ENCODE data around the gene OPN1SW. TPM values are rescaled to one million over a fixed set of nuclear protein-coding genes. Genes with fewer than 3 reads are reported as not detected.

Gene OPN1SW
- not detected for polyA plus RNA-seq (2013, experiment 1 of 2)
- not detected for polyA plus RNA-seq (2013, experiment 2 of 2)

- H3K36me3 ChIP-seq (ENCODE audit: control insufficient read depth, insufficient read depth, low read length) = peaks cover 38% of the 10 kb centered on the region
- 93 to 100% methylated on average over 2 of the region's 4 CpGs for whole genome bisulfite sequencing, 2 experiments (ENCODE audit: insufficient coverage in 2 of 2)
- H3K27ac ChIP-seq (ENCODE audit: low read depth, low read length, severe bottlenecking) = no peak within 1 kb of the TSS
- H3K4me3 ChIP-seq (ENCODE audit: extremely low read depth, insufficient read depth, low read length, poor library complexity, severe bottlenecking) = no peak within 1 kb of the TSS
- H3K4me1 ChIP-seq (ENCODE audit: control insufficient read depth, insufficient read depth, low read length, poor library complexity, severe bottlenecking) = peaks cover under 1% of the 10 kb centered on the region
- no peaks in the 10 kb centered on the region for H3K9me3 ChIP-seq (ENCODE audit: control insufficient read depth, low read length)
These were observed at the start of gene OPN1SW for GRCh38 chr7:128775744-128776474. TSS of gene OPN1SW (minus strand) at chr7:128775794. CDS start at chr7:128775781, 13 bp downstream.

GRCh38 chr7:128821724-128822123, 46.1 kb upstream of the OPN1SW start:
- Histone ChIP-seq H3K9me3 (ENCODE audit: control insufficient read depth, low read length) (no peaks in the 10 kb centered on the region), H3K27ac (ENCODE audit: low read depth, low read length, severe bottlenecking) (no peak overlapping the region), H3K4me3 (ENCODE audit: extremely low read depth, insufficient read depth, low read length, poor library complexity, severe bottlenecking) (no peak overlapping the region), H3K36me3 (ENCODE audit: control insufficient read depth, insufficient read depth, low read length) (no peaks in the 10 kb centered on the region), H3K4me1 (ENCODE audit: control insufficient read depth, insufficient read depth, low read length, poor library complexity, severe bottlenecking) (peaks cover 14% of the 10 kb centered on the region)
- 86 to 100% methylated on average over 3 of the region's 4 CpGs for WGBS, 2 experiments (ENCODE audit: insufficient coverage in 2 of 2)

- Histone ChIP-seq H3K9me3 (ENCODE audit: control insufficient read depth, low read length) (no peaks in the 10 kb centered on the region), H3K27ac (ENCODE audit: low read depth, low read length, severe bottlenecking) (no peak overlapping the region), H3K4me1 (ENCODE audit: control insufficient read depth, insufficient read depth, low read length, poor library complexity, severe bottlenecking) (peaks cover 8% of the 10 kb centered on the region), H3K36me3 (ENCODE audit: control insufficient read depth, insufficient read depth, low read length) (no peaks in the 10 kb centered on the region), H3K4me3 (ENCODE audit: extremely low read depth, insufficient read depth, low read length, poor library complexity, severe bottlenecking) (no peak overlapping the region)
- 63 to 71% methylated on average over 2 to 3 of the region's 3 CpGs for WGBS, 2 experiments (ENCODE audit: insufficient coverage in 2 of 2)
These were observed 43.1 kb upstream of the OPN1SW start for GRCh38 chr7:128818694-128819093.

- Histone ChIP-seq H3K36me3 (ENCODE audit: control insufficient read depth, insufficient read depth, low read length) (peaks cover 17% of the 10 kb centered on the region), H3K4me3 (ENCODE audit: extremely low read depth, insufficient read depth, low read length, poor library complexity, severe bottlenecking) (no peak overlapping the region), H3K9me3 (ENCODE audit: control insufficient read depth, low read length) (no peaks in the 10 kb centered on the region), H3K27ac (ENCODE audit: low read depth, low read length, severe bottlenecking) (no peak overlapping the region), H3K4me1 (ENCODE audit: control insufficient read depth, insufficient read depth, low read length, poor library complexity, severe bottlenecking) (peaks cover 11% of the 10 kb centered on the region)
- whole genome bisulfite sequencing, 2 experiments (ENCODE audit: insufficient coverage in 2 of 2) = 97 to 98% methylated on average over 4 to 5 of the region's 7 CpGs
These were observed 39.8 kb upstream of the OPN1SW start for GRCh38 chr7:128815289-128815942.

GRCh38 chr7:128814499-128814898, 38.9 kb upstream of the OPN1SW start:
- H3K27ac ChIP-seq (ENCODE audit: low read depth, low read length, severe bottlenecking) = no peak overlapping the region
- H3K9me3 ChIP-seq (ENCODE audit: control insufficient read depth, low read length) = no peaks in the 10 kb centered on the region
- no peak overlapping the region for H3K4me3 ChIP-seq (ENCODE audit: extremely low read depth, insufficient read depth, low read length, poor library complexity, severe bottlenecking)
- peaks cover 26% of the 10 kb centered on the region for H3K36me3 ChIP-seq (ENCODE audit: control insufficient read depth, insufficient read depth, low read length)
- 92 to 94% methylated on average over 6 of the region's 6 CpGs for WGBS, 2 experiments (ENCODE audit: insufficient coverage in 2 of 2)
- peaks cover 11% of the 10 kb centered on the region for H3K4me1 ChIP-seq (ENCODE audit: control insufficient read depth, insufficient read depth, low read length, poor library complexity, severe bottlenecking)

- Histone ChIP-seq H3K4me3 (ENCODE audit: extremely low read depth, insufficient read depth, low read length, poor library complexity, severe bottlenecking) (no peak overlapping the region), H3K4me1 (ENCODE audit: control insufficient read depth, insufficient read depth, low read length, poor library complexity, severe bottlenecking) (peaks cover 3% of the 10 kb centered on the region), H3K9me3 (ENCODE audit: control insufficient read depth, low read length) (no peaks in the 10 kb centered on the region), H3K27ac (ENCODE audit: low read depth, low read length, severe bottlenecking) (no peak overlapping the region), H3K36me3 (ENCODE audit: control insufficient read depth, insufficient read depth, low read length) (peaks cover 43% of the 10 kb centered on the region)
- WGBS, 2 experiments (ENCODE audit: insufficient coverage in 2 of 2) = 68 to 74% methylated on average over 6 to 7 of the region's 11 CpGs
These were observed 37.0 kb upstream of the OPN1SW start for GRCh38 chr7:128812514-128813168.

GRCh38 chr7:128811631-128812430, 36.2 kb upstream of the OPN1SW start:
- 83 to 88% methylated on average over 10 of the region's 11 CpGs for WGBS, 2 experiments (ENCODE audit: insufficient coverage in 2 of 2)
- no peaks in the 10 kb centered on the region for H3K9me3 ChIP-seq (ENCODE audit: control insufficient read depth, low read length)
- peaks cover 3% of the 10 kb centered on the region for H3K4me1 ChIP-seq (ENCODE audit: control insufficient read depth, insufficient read depth, low read length, poor library complexity, severe bottlenecking)
- no peak overlapping the region for H3K27ac ChIP-seq (ENCODE audit: low read depth, low read length, severe bottlenecking)
- peaks cover 50% of the 10 kb centered on the region for H3K36me3 ChIP-seq (ENCODE audit: control insufficient read depth, insufficient read depth, low read length)
- no peak overlapping the region for H3K4me3 ChIP-seq (ENCODE audit: extremely low read depth, insufficient read depth, low read length, poor library complexity, severe bottlenecking)

GRCh38 chr7:128810997-128811396, 35.4 kb upstream of the OPN1SW start:
- Histone ChIP-seq H3K27ac (ENCODE audit: low read depth, low read length, severe bottlenecking) (no peak overlapping the region), H3K4me1 (ENCODE audit: control insufficient read depth, insufficient read depth, low read length, poor library complexity, severe bottlenecking) (peaks cover 3% of the 10 kb centered on the region), H3K4me3 (ENCODE audit: extremely low read depth, insufficient read depth, low read length, poor library complexity, severe bottlenecking) (no peak overlapping the region), H3K9me3 (ENCODE audit: control insufficient read depth, low read length) (no peaks in the 10 kb centered on the region), H3K36me3 (ENCODE audit: control insufficient read depth, insufficient read depth, low read length) (peaks cover 58% of the 10 kb centered on the region)
- WGBS, 2 experiments (ENCODE audit: insufficient coverage in 2 of 2) = 100% methylated on average over 2 of the region's 3 CpGs

GRCh38 chr7:128810473-128810872, 34.9 kb upstream of the OPN1SW start:
- no peak overlapping the region for H3K27ac ChIP-seq (ENCODE audit: low read depth, low read length, severe bottlenecking)
- WGBS, 2 experiments (ENCODE audit: insufficient coverage in 2 of 2) = 86% methylated on average over 1 of the region's 2 CpGs; no CpG with 5 or more reads in 1 of the 2 experiments
- peaks cover 3% of the 10 kb centered on the region for H3K4me1 ChIP-seq (ENCODE audit: control insufficient read depth, insufficient read depth, low read length, poor library complexity, severe bottlenecking)
- H3K9me3 ChIP-seq (ENCODE audit: control insufficient read depth, low read length) = no peaks in the 10 kb centered on the region
- H3K4me3 ChIP-seq (ENCODE audit: extremely low read depth, insufficient read depth, low read length, poor library complexity, severe bottlenecking) = no peak overlapping the region
- H3K36me3 ChIP-seq (ENCODE audit: control insufficient read depth, insufficient read depth, low read length) = peaks cover 63% of the 10 kb centered on the region

- H3K4me1 ChIP-seq (ENCODE audit: control insufficient read depth, insufficient read depth, low read length, poor library complexity, severe bottlenecking) = peaks cover 8% of the 10 kb centered on the region
- WGBS, 2 experiments (ENCODE audit: insufficient coverage in 2 of 2) = 71% methylated on average over 1 of the region's 3 CpGs; no CpG with 5 or more reads in 1 of the 2 experiments
- H3K36me3 ChIP-seq (ENCODE audit: control insufficient read depth, insufficient read depth, low read length) = peaks cover 74% of the 10 kb centered on the region
These were observed 33.8 kb upstream of the OPN1SW start for GRCh38 chr7:128809363-128809762.

More at GRCh38 chr7:128809363-128809762, 33.8 kb upstream of the OPN1SW start:
- Histone ChIP-seq H3K4me3 (ENCODE audit: extremely low read depth, insufficient read depth, low read length, poor library complexity, severe bottlenecking) (no peak overlapping the region), H3K9me3 (ENCODE audit: control insufficient read depth, low read length) (no peaks in the 10 kb centered on the region), H3K27ac (ENCODE audit: low read depth, low read length, severe bottlenecking) (no peak overlapping the region)
